ENCODE data around the gene KCNC2. TPM values are rescaled to one million over a fixed set of nuclear protein-coding genes. Genes with fewer than 3 reads are reported as not detected.

Gene KCNC2
- total RNA-seq, 1 donor from 2014 or later: not detected

GRCh38 chr12:75139196-75139595 lies 70.4 kb downstream of the KCNC2 start:
- Mint-ChIP-seq H3K27ac (no peak overlapping the region), H3K4me1 (ENCODE audit: low read depth) (no peaks in the 10 kb centered on the region), H3K27me3 (ENCODE audit: insufficient read depth) (no peaks in the 10 kb centered on the region), H3K4me3 (no peak overlapping the region), H3K36me3 (ENCODE audit: low read depth) (no peaks in the 10 kb centered on the region), H3K9me3 (no peaks in the 10 kb centered on the region)
- intact Hi-C loops (cut with micrococcal nuclease): no loop called here
- no peak for DNase-seq (ENCODE audit: low spot score)

GRCh38 chr12:75137896-75138295 lies 71.7 kb downstream of the KCNC2 start:
- Mint-ChIP-seq H3K4me1 (ENCODE audit: low read depth) (no peaks in the 10 kb centered on the region), H3K36me3 (ENCODE audit: low read depth) (no peaks in the 10 kb centered on the region), H3K9me3 (no peaks in the 10 kb centered on the region), H3K27ac (no peak overlapping the region), H3K4me3 (no peak overlapping the region), H3K27me3 (ENCODE audit: insufficient read depth) (no peaks in the 10 kb centered on the region)
- intact Hi-C loops (cut with micrococcal nuclease): no loop called here
- no peak for DNase-seq (ENCODE audit: low spot score)

- Mint-ChIP-seq H3K9me3 (no peaks in the 10 kb centered on the region), H3K27me3 (ENCODE audit: insufficient read depth) (no peaks in the 10 kb centered on the region), H3K36me3 (ENCODE audit: low read depth) (no peaks in the 10 kb centered on the region), H3K27ac (no peak overlapping the region), H3K4me1 (ENCODE audit: low read depth) (no peaks in the 10 kb centered on the region), H3K4me3 (no peak overlapping the region)
- no peak for DNase-seq (ENCODE audit: low spot score)
- intact Hi-C loops (cut with micrococcal nuclease): no loop called here
Measured at GRCh38 chr12:75135026-75135425, 74.6 kb downstream of the KCNC2 start.

GRCh38 chr12:75130811-75131210 lies 78.8 kb downstream of the KCNC2 start:
- H3K27ac Mint-ChIP-seq: no peak overlapping the region
- H3K36me3 Mint-ChIP-seq (ENCODE audit: low read depth): no peaks in the 10 kb centered on the region

GRCh38 chr12:75129275-75129674 lies 80.4 kb downstream of the KCNC2 start:
- H3K9me3 Mint-ChIP-seq: no peaks in the 10 kb centered on the region
- H3K4me3 Mint-ChIP-seq: no peak overlapping the region
- DNase-seq (ENCODE audit: low spot score): no peak
- intact Hi-C loops (cut with micrococcal nuclease): no loop called here
- no peaks in the 10 kb centered on the region for H3K27me3 Mint-ChIP-seq (ENCODE audit: insufficient read depth)
- no peak overlapping the region for H3K27ac Mint-ChIP-seq
- no peaks in the 10 kb centered on the region for H3K4me1 Mint-ChIP-seq (ENCODE audit: low read depth)
- H3K36me3 Mint-ChIP-seq (ENCODE audit: low read depth): no peaks in the 10 kb centered on the region

More at GRCh38 chr12:75130811-75131210, 78.8 kb downstream of the KCNC2 start:
- intact Hi-C loops (cut with micrococcal nuclease): no loop called here
- no peak for DNase-seq (ENCODE audit: low spot score)
- Mint-ChIP-seq H3K4me1 (ENCODE audit: low read depth) (no peaks in the 10 kb centered on the region), H3K27me3 (ENCODE audit: insufficient read depth) (no peaks in the 10 kb centered on the region), H3K4me3 (no peak overlapping the region), H3K9me3 (no peaks in the 10 kb centered on the region)

- DNase-seq (ENCODE audit: low spot score): no peak
- intact Hi-C loops (cut with micrococcal nuclease): no loop called here
- Mint-ChIP-seq H3K4me1 (ENCODE audit: low read depth) (no peaks in the 10 kb centered on the region), H3K36me3 (ENCODE audit: low read depth) (no peaks in the 10 kb centered on the region), H3K4me3 (no peak overlapping the region), H3K27ac (no peak overlapping the region), H3K9me3 (no peaks in the 10 kb centered on the region), H3K27me3 (ENCODE audit: insufficient read depth) (no peaks in the 10 kb centered on the region)
Measured at GRCh38 chr12:75121036-75121705, 88.5 kb downstream of the KCNC2 start.

- intact Hi-C loops (cut with micrococcal nuclease): no loop called here
- H3K4me3 Mint-ChIP-seq: no peak overlapping the region
- DNase-seq (ENCODE audit: low spot score): no peak
- H3K9me3 Mint-ChIP-seq: no peaks in the 10 kb centered on the region
- no peaks in the 10 kb centered on the region for H3K27me3 Mint-ChIP-seq (ENCODE audit: insufficient read depth)
- H3K27ac Mint-ChIP-seq: no peak overlapping the region
- no peaks in the 10 kb centered on the region for H3K4me1 Mint-ChIP-seq (ENCODE audit: low read depth)
- no peaks in the 10 kb centered on the region for H3K36me3 Mint-ChIP-seq (ENCODE audit: low read depth)
Measured at GRCh38 chr12:75120311-75120711, 89.3 kb downstream of the KCNC2 start.

GRCh38 chr12:75116646-75117198 lies 92.9 kb downstream of the KCNC2 start:
- H3K27ac Mint-ChIP-seq: no peak overlapping the region
- no peak for DNase-seq (ENCODE audit: low spot score)
- no peaks in the 10 kb centered on the region for H3K4me1 Mint-ChIP-seq (ENCODE audit: low read depth)
- peaks cover 2% of the 10 kb centered on the region for H3K27me3 Mint-ChIP-seq (ENCODE audit: insufficient read depth)
- intact Hi-C loops (cut with micrococcal nuclease): no loop called here
- no peaks in the 10 kb centered on the region for H3K9me3 Mint-ChIP-seq
- no peaks in the 10 kb centered on the region for H3K36me3 Mint-ChIP-seq (ENCODE audit: low read depth)
- H3K4me3 Mint-ChIP-seq: no peak overlapping the region

- Mint-ChIP-seq H3K4me1 (ENCODE audit: low read depth) (no peaks in the 10 kb centered on the region), H3K4me3 (no peak overlapping the region), H3K9me3 (no peaks in the 10 kb centered on the region), H3K36me3 (ENCODE audit: low read depth) (no peaks in the 10 kb centered on the region), H3K27me3 (ENCODE audit: insufficient read depth) (peaks cover 2% of the 10 kb centered on the region), H3K27ac (no peak overlapping the region)
- intact Hi-C loops (cut with micrococcal nuclease): no loop called here
- no peak for DNase-seq (ENCODE audit: low spot score)
Measured at GRCh38 chr12:75115748-75116147, 93.9 kb downstream of the KCNC2 start.

GRCh38 chr12:75103822-75104221 lies 105.8 kb downstream of the KCNC2 start:
- H3K9me3 Mint-ChIP-seq: no peaks in the 10 kb centered on the region
- intact Hi-C loops (cut with micrococcal nuclease): no loop called here
- DNase-seq (ENCODE audit: low spot score): no peak
- H3K4me1 Mint-ChIP-seq (ENCODE audit: low read depth): no peaks in the 10 kb centered on the region
- H3K27ac Mint-ChIP-seq: no peak overlapping the region
- no peaks in the 10 kb centered on the region for H3K27me3 Mint-ChIP-seq (ENCODE audit: insufficient read depth)
- no peak overlapping the region for H3K4me3 Mint-ChIP-seq
- no peaks in the 10 kb centered on the region for H3K36me3 Mint-ChIP-seq (ENCODE audit: low read depth)

- H3K27me3 Mint-ChIP-seq (ENCODE audit: insufficient read depth): no peaks in the 10 kb centered on the region
- H3K4me1 Mint-ChIP-seq (ENCODE audit: low read depth): no peaks in the 10 kb centered on the region
- no peak overlapping the region for H3K4me3 Mint-ChIP-seq
- no peak overlapping the region for H3K27ac Mint-ChIP-seq
- no peaks in the 10 kb centered on the region for H3K9me3 Mint-ChIP-seq
- intact Hi-C loops (cut with micrococcal nuclease): no loop called here
- DNase-seq (ENCODE audit: low spot score): no peak
- H3K36me3 Mint-ChIP-seq (ENCODE audit: low read depth): no peaks in the 10 kb centered on the region
Measured at GRCh38 chr12:75101781-75102180, 107.9 kb downstream of the KCNC2 start.

- H3K4me3 Mint-ChIP-seq: no peak overlapping the region
- H3K4me1 Mint-ChIP-seq (ENCODE audit: low read depth): no peaks in the 10 kb centered on the region
- no peaks in the 10 kb centered on the region for H3K36me3 Mint-ChIP-seq (ENCODE audit: low read depth)
- intact Hi-C loops (cut with micrococcal nuclease): no loop called here
- H3K27me3 Mint-ChIP-seq (ENCODE audit: insufficient read depth): no peaks in the 10 kb centered on the region
- no peak overlapping the region for H3K27ac Mint-ChIP-seq
- no peaks in the 10 kb centered on the region for H3K9me3 Mint-ChIP-seq
- DNase-seq (ENCODE audit: low spot score): no peak
Measured at GRCh38 chr12:75099210-75099609, 110.4 kb downstream of the KCNC2 start.

GRCh38 chr12:75097003-75097402 lies 112.6 kb downstream of the KCNC2 start:
- no peaks in the 10 kb centered on the region for H3K27me3 Mint-ChIP-seq (ENCODE audit: insufficient read depth)
- no peak for DNase-seq (ENCODE audit: low spot score)
- H3K9me3 Mint-ChIP-seq: no peaks in the 10 kb centered on the region
- no peaks in the 10 kb centered on the region for H3K36me3 Mint-ChIP-seq (ENCODE audit: low read depth)
- no peaks in the 10 kb centered on the region for H3K4me1 Mint-ChIP-seq (ENCODE audit: low read depth)
- intact Hi-C loops (cut with micrococcal nuclease): no loop called here
- H3K4me3 Mint-ChIP-seq: no peak overlapping the region
- no peak overlapping the region for H3K27ac Mint-ChIP-seq

GRCh38 chr12:75087654-75088053 lies 122.0 kb downstream of the KCNC2 start:
- Mint-ChIP-seq H3K4me3 (no peak overlapping the region), H3K27me3 (ENCODE audit: insufficient read depth) (no peaks in the 10 kb centered on the region), H3K36me3 (ENCODE audit: low read depth) (no peaks in the 10 kb centered on the region), H3K9me3 (no peaks in the 10 kb centered on the region), H3K27ac (no peak overlapping the region), H3K4me1 (ENCODE audit: low read depth) (no peaks in the 10 kb centered on the region)
- intact Hi-C loops (cut with micrococcal nuclease): no loop called here
- no peak for DNase-seq (ENCODE audit: low spot score)

All from activated T-helper 1 cell treated with anti-CD3 and anti-CD28 coated beads, Interleukin-12 subunit alpha, Interleukin-12 subunit beta, Interleukin-2, Interleukin-4 antibody, amounts not matched to agents 30 ng/mL and 10 ng/mL and 1 ng/mL, durations not matched to agents 14 hours and 24 hours and 36 hours (primary cell).